ENCODE data around the gene DOCK8. TPM values are rescaled to one million over a fixed set of nuclear protein-coding genes. Genes with fewer than 3 reads are reported as not detected.

Gene DOCK8
- total RNA-seq, 1 experiment from 2014 or later: 1.4 TPM

DNA sequence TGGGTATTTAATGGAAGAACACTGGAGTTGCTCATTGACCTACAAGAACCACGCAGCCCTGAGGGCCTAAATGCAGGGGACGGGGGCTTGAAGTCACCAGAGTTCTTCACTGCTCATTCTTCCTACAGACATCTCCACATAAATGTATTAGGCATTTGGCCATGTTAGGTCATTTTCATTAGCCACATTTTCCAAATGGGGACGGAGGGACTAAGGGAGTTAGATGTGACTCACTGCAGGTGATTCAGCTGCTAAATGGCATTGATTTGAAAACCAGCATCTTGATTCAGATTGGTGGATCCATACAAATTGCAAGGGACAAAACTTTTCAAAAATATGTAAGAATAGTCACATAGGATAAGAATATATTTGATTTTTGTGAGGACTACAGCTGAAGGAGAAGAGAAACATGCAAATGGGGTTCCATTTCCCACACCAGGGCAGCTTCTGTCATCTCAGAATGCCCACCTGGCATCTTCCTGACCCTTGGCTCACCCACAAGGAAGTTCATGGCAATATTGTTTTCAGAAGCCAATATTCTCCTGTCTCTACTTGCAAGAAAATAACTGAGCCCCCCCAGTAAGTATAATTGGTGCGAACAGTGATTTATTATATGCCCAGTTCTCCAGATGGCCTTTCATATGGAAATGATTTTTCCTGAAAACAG, 264.8 kb downstream of the DOCK8 start:
- H2BK120ac ChIP-seq (ENCODE audit: low read depth, low read length, poor library complexity, severe bottlenecking): no peak overlapping the region
- no peak overlapping the region for H2BK12ac ChIP-seq (ENCODE audit: insufficient read length, low read depth, low read length)
- Mint-ChIP-seq H3K9me3 (peaks cover 5 to 6% of the 10 kb centered on the region in 2 experiments; a peak in 4 of 5 replicates), H3K4me3 (no peak overlapping the region), H3K27me3 (ENCODE audit: low read depth) (no peaks in the 10 kb centered on the region; the same call in 1 of the 2 replicates), H3K4me1 (peaks cover 10 to 15% of the 10 kb centered on the region in 2 experiments), H3K27ac (no peak overlapping the region), H3K36me3 (ENCODE audit: insufficient read depth in 1 of 3, low read depth in 3 of 3) (peaks cover 13 to 39% (median 26%) of the 10 kb centered on the region in 3 experiments)
- no peak overlapping the region for H3K9ac ChIP-seq (ENCODE audit: extremely low read depth, insufficient read length, low read length)
- no peaks in the 10 kb centered on the region for H3K27me3 ChIP-seq (ENCODE audit: insufficient read depth, low read length)
- H4K5ac ChIP-seq (ENCODE audit: insufficient read length, low read depth, low read length): no peak overlapping the region
- no peak overlapping the region for H3K23ac ChIP-seq (ENCODE audit: insufficient read length, low read depth, low read length)
- no peak overlapping the region for H3K18ac ChIP-seq (ENCODE audit: insufficient read length, low read depth, low read length)
- no peak overlapping the region for H2BK15ac ChIP-seq (ENCODE audit: low read depth, low read length)
- no peaks in the 10 kb centered on the region for H4K20me1 ChIP-seq (ENCODE audit: control insufficient read depth, insufficient read depth, insufficient read length)
- peaks cover 5% of the 10 kb centered on the region; the same call in 1 of the 2 replicates for H3K4me1 ChIP-seq (ENCODE audit: insufficient read depth, low read length)
- no peak overlapping the region for H2BK5ac ChIP-seq (ENCODE audit: insufficient read length, low read length)
- no peak overlapping the region for H2AK5ac ChIP-seq (ENCODE audit: insufficient read length, low read length)
- H3K79me2 ChIP-seq (ENCODE audit: insufficient read depth, low read length): no peaks in the 10 kb centered on the region
- TF ChIP-seq CTCF (conservative IDR thresholded peaks at IDR 0.05): no peak
- H3K14ac ChIP-seq (ENCODE audit: insufficient read depth, low read length): no peak overlapping the region
- no peak overlapping the region for H3K27ac ChIP-seq (ENCODE audit: insufficient read length, low read depth, low read length)
- H3K4ac ChIP-seq (ENCODE audit: low read depth, low read length): no peak overlapping the region
- no peak overlapping the region for H3K56ac ChIP-seq (ENCODE audit: insufficient read length, low read depth, low read length)
- H2AFZ ChIP-seq (ENCODE audit: low read length): no peak overlapping the region
- H3K9me3 ChIP-seq (ENCODE audit: control insufficient read depth, low read depth, low read length): peaks cover 8% of the 10 kb centered on the region
- H3K23me2 ChIP-seq (ENCODE audit: insufficient read length, low read depth, low read length, poor library complexity, severe bottlenecking): no peaks in the 10 kb centered on the region
- no CpG with 5 or more reads among the region's 4 CpGs for WGBS (ENCODE audit: extremely low coverage, insufficient read length, low lambda C conversion rate)
- no peak overlapping the region for H4K8ac ChIP-seq (replicated peaks; ENCODE audit: insufficient read length, low read depth, low read length)
- no peaks in the 10 kb centered on the region for H3K79me1 ChIP-seq (ENCODE audit: insufficient read depth, low read depth, low read length, poor library complexity, severe bottlenecking)
- H3K4me2 ChIP-seq (ENCODE audit: insufficient read depth, insufficient read length, low read length): no peak overlapping the region
- DNase-seq: no peak
- no peak overlapping the region for H4K91ac ChIP-seq (ENCODE audit: insufficient read length, low read depth, low read length)
- H3T11ph ChIP-seq (ENCODE audit: low read length): no peak overlapping the region
- H2BK20ac ChIP-seq (ENCODE audit: low read depth, low read length, poor library complexity, severe bottlenecking): no peak overlapping the region
